ENCODE data around the gene SEMA4D.

DNA sequence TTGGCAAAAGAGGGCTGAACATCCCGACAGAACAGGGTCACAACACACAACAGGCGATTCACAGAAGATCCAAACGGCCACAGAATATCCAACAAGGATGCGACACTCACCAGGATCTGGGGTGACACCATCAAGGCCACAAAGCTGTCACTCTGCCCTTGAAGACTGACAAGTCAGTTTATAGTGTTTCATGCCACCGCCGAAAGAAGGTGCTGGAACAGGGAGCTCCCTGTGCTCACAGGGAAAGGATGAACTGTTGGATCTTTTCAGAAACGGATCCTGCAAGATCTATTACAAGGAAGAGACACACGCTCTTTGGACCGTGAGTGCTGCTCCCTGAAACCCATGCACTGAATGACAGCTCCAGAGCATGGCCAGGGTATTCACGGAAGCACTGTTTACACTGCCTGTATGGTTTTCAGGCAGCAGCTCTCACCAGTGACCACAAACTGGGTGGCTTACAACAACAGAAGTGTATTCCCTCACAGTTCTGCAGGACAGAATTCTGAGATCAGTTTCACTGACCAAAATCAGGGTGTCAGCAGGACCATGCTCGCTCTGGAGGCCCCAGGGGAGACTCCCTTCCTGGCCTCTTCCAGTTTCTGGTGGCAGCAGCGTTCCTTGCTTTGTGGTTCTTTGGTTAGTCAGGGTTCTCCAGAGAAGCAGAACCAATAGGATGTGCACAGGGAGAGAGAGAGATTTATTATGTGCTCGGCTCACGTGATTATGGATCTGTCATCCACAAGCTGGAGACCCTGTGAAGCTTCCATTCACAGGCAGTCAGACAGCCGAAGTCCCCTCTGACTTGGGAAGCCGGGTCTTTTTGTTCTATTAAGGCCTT is 52.8 kb downstream of the SEMA4D start:
- TF ChIP-seq, protein P1, sequence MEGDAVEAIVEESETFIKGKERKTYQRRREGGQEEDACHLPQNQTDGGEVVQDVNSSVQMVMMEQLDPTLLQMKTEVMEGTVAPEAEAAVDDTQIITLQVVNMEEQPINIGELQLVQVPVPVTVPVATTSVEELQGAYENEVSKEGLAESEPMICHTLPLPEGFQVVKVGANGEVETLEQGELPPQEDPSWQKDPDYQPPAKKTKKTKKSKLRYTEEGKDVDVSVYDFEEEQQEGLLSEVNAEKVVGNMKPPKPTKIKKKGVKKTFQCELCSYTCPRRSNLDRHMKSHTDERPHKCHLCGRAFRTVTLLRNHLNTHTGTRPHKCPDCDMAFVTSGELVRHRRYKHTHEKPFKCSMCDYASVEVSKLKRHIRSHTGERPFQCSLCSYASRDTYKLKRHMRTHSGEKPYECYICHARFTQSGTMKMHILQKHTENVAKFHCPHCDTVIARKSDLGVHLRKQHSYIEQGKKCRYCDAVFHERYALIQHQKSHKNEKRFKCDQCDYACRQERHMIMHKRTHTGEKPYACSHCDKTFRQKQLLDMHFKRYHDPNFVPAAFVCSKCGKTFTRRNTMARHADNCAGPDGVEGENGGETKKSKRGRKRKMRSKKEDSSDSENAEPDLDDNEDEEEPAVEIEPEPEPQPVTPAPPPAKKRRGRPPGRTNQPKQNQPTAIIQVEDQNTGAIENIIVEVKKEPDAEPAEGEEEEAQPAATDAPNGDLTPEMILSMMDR (IDR thresholded peaks at IDR 0.05; ENCODE audit: low read depth, low read length) = no peak
- TF ChIP-seq EZH2phosphoT487 (IDR thresholded peaks at IDR 0.05; ENCODE audit: low read depth) = no peak
